H1 (cell line): Measurements from ENCODE around the gene ENTREP3. TPM values are rescaled to one million over a fixed set of nuclear protein-coding genes. Genes with fewer than 3 reads are reported as not detected.

Experiments used
- BACH1 ChIP-seq: IDR thresholded peaks from 2 replicates; pipeline ENCODE4 v1.6.1; 2012; ENCODE audit warnings: low read length, improper control_type of control experiment
- BRCA1 ChIP-seq: IDR thresholded peaks from 2 replicates; pipeline ENCODE4 v1.6.1; 2012; ENCODE audit warnings: low read depth, low read length, improper control_type of control experiment
- CTBP2 ChIP-seq: IDR thresholded peaks from 2 replicates; pipeline ENCODE4 v1.7.0; 2011; ENCODE audit warnings: borderline replicate concordance, mild to moderate bottlenecking, moderate library complexity, mixed read lengths, low read length; ENCODE audit not compliant: insufficient read depth, insufficient read length
- EZH2 ChIP-seq: fragments of 200-600 bp; sonication (generic); IDR thresholded peaks from 2 replicates; pipeline ENCODE4 v1.7.1; 2012; ENCODE audit warnings: low read depth, mild to moderate bottlenecking, moderate library complexity, low read length, inconsistent platforms; ENCODE audit not compliant: severe bottlenecking
- GABPA ChIP-seq: IDR thresholded peaks from 2 replicates; pipeline ENCODE4 v1.6.1; 2011; ENCODE audit warnings: mild to moderate bottlenecking, low read length, moderate library complexity, borderline replicate concordance; ENCODE audit not compliant: insufficient read depth
- HDAC6 ChIP-seq: IDR thresholded peaks from one replicate; pipeline ENCODE4 v1.7.1; 2012; ENCODE audit warnings: low read depth, mild to moderate bottlenecking, inconsistent platforms, low read length, moderate library complexity
- JUN ChIP-seq: IDR thresholded peaks from 2 replicates; pipeline ENCODE4 v1.6.1; 2011; ENCODE audit warnings: low read depth, mild to moderate bottlenecking, improper control_type of control experiment, low read length
- MAFK ChIP-seq: IDR thresholded peaks from 2 replicates; pipeline ENCODE4 v1.6.1; 2012; ENCODE audit warnings: low read depth, mild to moderate bottlenecking, improper control_type of control experiment, low read length
- POLR2A ChIP-seq, 2 experiments: IDR thresholded peaks; 1 replicate in 1 of 2; 2 replicates in 1 of 2; pipeline ENCODE4 v1.6.1; 2011; ENCODE audit warnings: low read depth in 2 of 2, low read length in 2 of 2, mild to moderate bottlenecking in 2 of 2; ENCODE audit errors: control extremely low read depth in 1 of 2
- POLR2AphosphoS5 ChIP-seq: IDR thresholded peaks from 2 replicates; pipeline ENCODE4 v1.6.1; 2011; ENCODE audit warnings: low read depth, low read length
- RNF2 ChIP-seq: fragments of 200-900, 300-1000 bp; sonication (generic); IDR thresholded peaks from 2 replicates; pipeline ENCODE4 v1.7.1; 2016; ENCODE audit warnings: borderline replicate concordance, low read depth, mild to moderate bottlenecking, antibody characterized with exemption, low read length; ENCODE audit not compliant: poor library complexity, severe bottlenecking; ENCODE audit errors: missing control alignments
- SIX5 ChIP-seq: IDR thresholded peaks from 2 replicates; pipeline ENCODE4 v1.6.1; 2011; ENCODE audit warnings: mild to moderate bottlenecking, low read depth, low read length
- SUZ12 ChIP-seq: fragments of 200-600 bp; sonication (generic); IDR thresholded peaks from 2 replicates; pipeline ENCODE4 v1.6.1; 2012; ENCODE audit warnings: mild to moderate bottlenecking, inconsistent platforms, low read length, moderate library complexity, mixed read lengths
- YY1 ChIP-seq: IDR thresholded peaks from 2 replicates; pipeline ENCODE4 v1.6.1; 2011; ENCODE audit warnings: low read depth, mild to moderate bottlenecking, low read length
- polyA plus RNA-seq, 7 experiments: library from polyadenylated mRNA; depleted of rRNA in 3 of 7; stranded (reverse) in 5 of 7; unstranded in 2 of 7; fragments of >200 nt in 5 of 7; fragments of 200-250 nt in 2 of 7; gene quantifications; 1 replicate in 5 of 7; 2 replicates in 1 of 7; 4 replicates in 1 of 7; pipeline versions ENCODE4 v1.2.1 to v1.2.3, GENCODE V29; 2011 to 2013; ENCODE audit warnings: missing spikeins in 2 of 7, mixed read lengths in 2 of 7
- total RNA-seq: library from RNA; stranded (reverse); fragmentation: NEBNext Ultra II Directional; extraction: Animal tissue kit (Norgen Biotek cat#: 25700); gene quantifications from 2 replicates; pipeline ENCODE4 v1.2.1, GENCODE V29; 2021
- TF ChIP-seq, protein P1 (sequence below), 3 experiments: IDR thresholded peaks; 1 replicate in 2 of 3; 2 replicates in 1 of 3; pipeline versions ENCODE4 v1.5.1 to v1.6.1; 2011; ENCODE audit warnings: low read length in 3 of 3, mild to moderate bottlenecking in 3 of 3, inconsistent platforms in 2 of 3, low read depth in 1 of 3, moderate library complexity in 1 of 3; ENCODE audit not compliant: insufficient read depth in 1 of 3; ENCODE audit errors: control extremely low read depth in 1 of 3

Gene ENTREP3
- total and polyA plus RNA-seq, 2 of the 8 experiments (the other 6 are each of a cell fraction or from before 2014, with no cell fraction given) = 22.8 to 52.2 TPM

DNA sequence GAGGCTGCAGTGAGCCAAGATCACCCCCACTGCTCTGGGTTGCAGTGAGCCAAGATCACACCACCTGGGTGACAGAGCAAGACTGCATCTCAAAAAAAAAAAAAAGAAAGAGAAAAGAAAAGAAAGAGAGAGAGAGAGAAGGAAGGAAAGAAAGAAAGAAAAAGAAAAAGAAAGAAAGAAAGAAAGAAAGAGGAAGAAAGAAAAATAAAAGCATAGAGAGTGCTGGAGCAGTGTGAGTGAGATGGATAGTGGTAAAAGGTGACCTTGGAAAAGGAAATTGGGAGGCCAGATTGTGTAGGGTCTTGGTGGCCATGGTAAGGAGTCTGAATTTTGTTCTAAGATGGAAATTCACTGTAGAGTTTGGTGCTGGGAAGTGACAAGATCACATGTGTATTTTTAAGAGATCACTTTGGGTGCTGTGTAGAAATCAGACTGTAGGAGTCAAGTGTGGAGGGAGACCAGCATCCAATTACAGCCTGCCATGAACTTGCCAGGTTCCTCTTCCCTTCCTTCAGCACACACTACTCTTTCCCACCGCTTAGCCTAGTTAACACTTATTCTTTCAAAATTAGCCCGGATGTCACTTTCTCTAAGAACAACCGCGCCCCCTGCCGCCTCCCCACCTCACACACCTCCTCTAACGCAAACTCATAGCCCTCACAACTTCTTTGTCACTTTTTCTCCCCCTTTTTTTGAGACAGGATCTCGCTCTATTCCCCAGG is 28.9 kb downstream of the ENTREP3 start (continued):
- TF ChIP-seq, protein P1, sequence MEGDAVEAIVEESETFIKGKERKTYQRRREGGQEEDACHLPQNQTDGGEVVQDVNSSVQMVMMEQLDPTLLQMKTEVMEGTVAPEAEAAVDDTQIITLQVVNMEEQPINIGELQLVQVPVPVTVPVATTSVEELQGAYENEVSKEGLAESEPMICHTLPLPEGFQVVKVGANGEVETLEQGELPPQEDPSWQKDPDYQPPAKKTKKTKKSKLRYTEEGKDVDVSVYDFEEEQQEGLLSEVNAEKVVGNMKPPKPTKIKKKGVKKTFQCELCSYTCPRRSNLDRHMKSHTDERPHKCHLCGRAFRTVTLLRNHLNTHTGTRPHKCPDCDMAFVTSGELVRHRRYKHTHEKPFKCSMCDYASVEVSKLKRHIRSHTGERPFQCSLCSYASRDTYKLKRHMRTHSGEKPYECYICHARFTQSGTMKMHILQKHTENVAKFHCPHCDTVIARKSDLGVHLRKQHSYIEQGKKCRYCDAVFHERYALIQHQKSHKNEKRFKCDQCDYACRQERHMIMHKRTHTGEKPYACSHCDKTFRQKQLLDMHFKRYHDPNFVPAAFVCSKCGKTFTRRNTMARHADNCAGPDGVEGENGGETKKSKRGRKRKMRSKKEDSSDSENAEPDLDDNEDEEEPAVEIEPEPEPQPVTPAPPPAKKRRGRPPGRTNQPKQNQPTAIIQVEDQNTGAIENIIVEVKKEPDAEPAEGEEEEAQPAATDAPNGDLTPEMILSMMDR (IDR thresholded peaks at IDR 0.05; ENCODE audit: control extremely low read depth in 1 of 3, insufficient read depth in 1 of 3, low read depth in 1 of 3, low read length in 3 of 3) = peak; percentile 39 to 67 (median 48)
- TF ChIP-seq SIX5 (no peak), EZH2 (no peak), YY1 (peak; percentile 10; the same call in 1 of the 2 replicates), BRCA1 (no peak), CTBP2 (no peak), MAFK (no peak), HDAC6 (no peak), SUZ12 (no peak), GABPA (no peak), RNF2 (no peak), POLR2AphosphoS5 (peak; percentile 15; the same call in 1 of the 2 replicates), POLR2A (IDR thresholded peaks at IDR 0.05; ENCODE audit: control extremely low read depth in 1 of 2, low read depth in 2 of 2, low read length in 2 of 2) (peak in 1 of 2 experiments; percentile 65; a peak in 1 of 3 replicates), BACH1 (no peak), JUN (no peak)
